Effector memory CD4-positive, alpha-beta T cell (primary cell): Measurements from ENCODE around the gene CMTR2.
"Not testable (repeated sequence)": the region's sequence is repeated elsewhere in the genome, so short reads cannot be mapped to it uniquely, and the experiment has no call there.

Experiments
- DNase-seq, 3 donors: peaks; one replicate each; pipeline ENCODE4 v3.0.0-alpha.2; 2020
- H3K27ac ChIP-seq: 2 replicates; pipeline ENCODE4 v1.7.0; 2013; ENCODE audit warnings: mild to moderate bottlenecking, low read length, moderate library complexity; ENCODE audit not compliant: insufficient read depth, poor library complexity, severe bottlenecking
- H3K27me3 ChIP-seq: replicated peaks from 2 replicates; pipeline ENCODE4 v1.7.0; 2013; ENCODE audit warnings: mild to moderate bottlenecking, low read length; ENCODE audit not compliant: insufficient read depth, control insufficient read depth, poor library complexity, severe bottlenecking
- H3K36me3 ChIP-seq: 2 replicates; pipeline ENCODE4 v1.7.0; 2013; ENCODE audit warnings: mild to moderate bottlenecking, low read length, moderate library complexity; ENCODE audit not compliant: control insufficient read depth, insufficient read depth
- H3K4me1 ChIP-seq: 2 replicates; pipeline ENCODE4 v1.7.0; 2013; ENCODE audit warnings: low read length, mild to moderate bottlenecking; ENCODE audit not compliant: control insufficient read depth, insufficient read depth, poor library complexity, severe bottlenecking
- H3K4me3 ChIP-seq: 2 replicates; pipeline ENCODE4 v1.7.0; 2013; ENCODE audit warnings: low read length, low read depth, mild to moderate bottlenecking; ENCODE audit not compliant: insufficient read depth, poor library complexity, severe bottlenecking
- H3K9me3 ChIP-seq: 2 replicates; pipeline ENCODE4 v1.7.0; 2013; ENCODE audit warnings: mild to moderate bottlenecking, low read length, moderate library complexity; ENCODE audit not compliant: control insufficient read depth
- total RNA-seq, 3 donors: gene quantifications; one replicate each; lab custom pipeline; 2026; lab: John Stamatoyannopoulos, UW

Gene CMTR2
- 18.0 to 19.1 (median 18.2) reads per million in 3 donors for total RNA-seq

GRCh38 chr16:71288890-71289731 is at the start of gene CMTR2:
Gene CMTR2 (minus strand): TSS chr16:71289402. CDS start chr16:71285920, 3,482 bp downstream.
- peaks cover 27% of the 10 kb centered on the region for H3K36me3 ChIP-seq
- H3K4me3 ChIP-seq = peak within 1 kb of the TSS; percentile 84
- H3K27ac ChIP-seq = peak within 1 kb of the TSS; percentile 70
- no peaks in the 10 kb centered on the region for H3K9me3 ChIP-seq
- peaks cover 8% of the 10 kb centered on the region for H3K27me3 ChIP-seq
- peak; percentile 71 to 80 (median 78) for DNase-seq
- H3K4me1 ChIP-seq = peaks cover 10% of the 10 kb centered on the region

GRCh38 chr16:71338632-71339031 is 49.4 kb upstream of the CMTR2 start:
- no peaks in the 10 kb centered on the region for H3K9me3 ChIP-seq
- H3K27ac ChIP-seq = no peak overlapping the region
- peaks cover 5% of the 10 kb centered on the region for H3K27me3 ChIP-seq

GRCh38 chr16:71338193-71338592 is 49.0 kb upstream of the CMTR2 start:
- Histone ChIP-seq H3K4me1 (no peaks in the 10 kb centered on the region), H3K4me3 (no peak overlapping the region), H3K9me3 (no peaks in the 10 kb centered on the region), H3K27me3 (peaks cover 5% of the 10 kb centered on the region), H3K36me3 (no peaks in the 10 kb centered on the region), H3K27ac (no peak overlapping the region)
- DNase-seq = no peak

More at GRCh38 chr16:71338632-71339031, 49.4 kb upstream of the CMTR2 start:
- no peak overlapping the region for H3K4me3 ChIP-seq
- H3K36me3 ChIP-seq = no peaks in the 10 kb centered on the region
- DNase-seq = no peak
- no peaks in the 10 kb centered on the region for H3K4me1 ChIP-seq

GRCh38 chr16:71337631-71338030 is 48.4 kb upstream of the CMTR2 start:
- H3K9me3 ChIP-seq = no peaks in the 10 kb centered on the region
- H3K27ac ChIP-seq = no peak overlapping the region
- no peak overlapping the region for H3K4me3 ChIP-seq
- DNase-seq = no peak
- no peaks in the 10 kb centered on the region for H3K4me1 ChIP-seq
- no peaks in the 10 kb centered on the region for H3K36me3 ChIP-seq
- H3K27me3 ChIP-seq = peaks cover 5% of the 10 kb centered on the region

- Histone ChIP-seq H3K9me3 (no peaks in the 10 kb centered on the region), H3K27me3 (no peaks in the 10 kb centered on the region), H3K27ac (no peak overlapping the region), H3K4me1 (no peaks in the 10 kb centered on the region), H3K36me3 (no peaks in the 10 kb centered on the region), H3K4me3 (no peak overlapping the region)
- no peak for DNase-seq
Observed at GRCh38 chr16:71328151-71328550, 38.9 kb upstream of the CMTR2 start.

- no peaks in the 10 kb centered on the region for H3K36me3 ChIP-seq
- H3K9me3 ChIP-seq = no peaks in the 10 kb centered on the region
- no peaks in the 10 kb centered on the region for H3K4me1 ChIP-seq
- H3K4me3 ChIP-seq = no peak overlapping the region
- no peaks in the 10 kb centered on the region for H3K27me3 ChIP-seq
- DNase-seq = no peak
- no peak overlapping the region for H3K27ac ChIP-seq
Observed at GRCh38 chr16:71327720-71328119, 38.5 kb upstream of the CMTR2 start.

GRCh38 chr16:71319999-71320398 is 30.8 kb upstream of the CMTR2 start:
- H3K4me3 ChIP-seq = no peak overlapping the region
- no peaks in the 10 kb centered on the region for H3K36me3 ChIP-seq
- no peak overlapping the region for H3K27ac ChIP-seq
- no peaks in the 10 kb centered on the region for H3K4me1 ChIP-seq
- H3K9me3 ChIP-seq = no peaks in the 10 kb centered on the region
- no peak for DNase-seq
- H3K27me3 ChIP-seq = peaks cover 4% of the 10 kb centered on the region

- no peaks in the 10 kb centered on the region for H3K9me3 ChIP-seq
- peaks cover 4% of the 10 kb centered on the region for H3K27me3 ChIP-seq
- no peak for DNase-seq
- H3K4me3 ChIP-seq = no peak overlapping the region
- no peaks in the 10 kb centered on the region for H3K4me1 ChIP-seq
- H3K27ac ChIP-seq = no peak overlapping the region
- H3K36me3 ChIP-seq = no peaks in the 10 kb centered on the region
Observed at GRCh38 chr16:71315269-71315668, 26.1 kb upstream of the CMTR2 start.

GRCh38 chr16:71313591-71313990 is 24.4 kb upstream of the CMTR2 start:
- not testable (repeated sequence) for H3K27ac ChIP-seq, DNase-seq, H3K4me3 ChIP-seq, H3K9me3 ChIP-seq, H3K4me1 ChIP-seq, H3K36me3 ChIP-seq, H3K27me3 ChIP-seq

- H3K27ac ChIP-seq = no peak overlapping the region
- peaks cover 4% of the 10 kb centered on the region for H3K27me3 ChIP-seq
- H3K9me3 ChIP-seq = no peaks in the 10 kb centered on the region
- DNase-seq = no peak
- no peaks in the 10 kb centered on the region for H3K36me3 ChIP-seq
- no peak overlapping the region for H3K4me3 ChIP-seq
- H3K4me1 ChIP-seq = no peaks in the 10 kb centered on the region
Observed at GRCh38 chr16:71311553-71312158, 22.5 kb upstream of the CMTR2 start.
